ENCODE results near the gene MCOLN1.

The MCOLN1 gene

DNA sequence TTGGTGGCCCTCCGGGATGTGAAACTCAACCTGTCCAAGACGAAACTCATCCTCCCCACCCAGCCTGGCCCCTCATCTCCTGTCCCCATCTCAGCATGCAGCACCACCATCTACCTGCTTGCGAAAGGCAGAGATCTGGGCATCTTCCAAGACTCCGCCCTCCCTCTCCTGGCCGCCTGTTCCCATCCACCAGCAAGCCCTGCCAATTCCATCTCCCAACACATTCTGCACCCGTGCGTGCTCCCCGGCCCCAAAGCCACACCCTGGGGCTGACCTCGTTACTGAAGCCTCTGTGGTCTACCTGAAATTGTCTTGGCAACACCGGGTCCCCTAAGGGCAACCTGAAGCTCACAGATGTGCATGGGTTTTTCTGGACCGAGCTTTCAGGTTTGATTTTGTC is 60.0 kb downstream of the MCOLN1 start:
- no peak for DNase-seq
